ENCODE measurements around the gene SHROOM1. TPM values are rescaled to one million over a fixed set of nuclear protein-coding genes. Genes with fewer than 3 reads are reported as not detected.

The SHROOM1 gene
- total and polyA plus RNA-seq, 2 donors (not counting 1 experiment from before 2014, with no cell fraction given): 1.3 to 2.3 TPM

GRCh38 chr5:132812123-132812765 is 18.2 kb downstream of the SHROOM1 start:
- intact Hi-C loops (cut with micrococcal nuclease): no loop called here
- H3K4me2 ChIP-seq (replicated peaks; ENCODE audit: low read depth, low read length, poor library complexity, severe bottlenecking): no peak overlapping the region
- H3K79me2 ChIP-seq (ENCODE audit: control insufficient read depth, insufficient read depth, low read length): no peaks in the 10 kb centered on the region
- no peak overlapping the region for H2AFZ ChIP-seq (ENCODE audit: insufficient read depth, low read depth, low read length, poor library complexity, severe bottlenecking)
- no peaks in the 10 kb centered on the region for H3K9me3 Mint-ChIP-seq (ENCODE audit: insufficient read depth)
- no peaks in the 10 kb centered on the region for H3K36me3 ChIP-seq (replicated peaks in 1 of 2; ENCODE audit: control extremely low read depth in 1 of 2, control insufficient read depth in 1 of 2, extremely low read depth in 1 of 2, insufficient read depth in 2 of 2, low read length in 1 of 2)
- H3K27ac Mint-ChIP-seq: no peak overlapping the region
- peaks cover 0 to 47% (median 26%) of the 10 kb centered on the region in 4 experiments for H3K27me3 ChIP-seq (replicated peaks in 1 of 4; ENCODE audit: control extremely low read depth in 1 of 4, control insufficient read depth in 3 of 4, insufficient read depth in 4 of 4, low read length in 3 of 4)
- H3K4me1 Mint-ChIP-seq: peaks cover 11% of the 10 kb centered on the region
- DNase-seq: peak; percentile 51
- H4K20me1 ChIP-seq (ENCODE audit: control insufficient read depth, insufficient read depth, low read length, poor library complexity, severe bottlenecking): no peaks in the 10 kb centered on the region
- ChIA-PET POLR2A (no interaction called here), CTCF (interaction anchor here (0.6 to 1.9 kb wide), 3 partner anchors 8 to 574 kb away, joined by 3 to 5 read pairs (median 3); no protein-coding TSS in a partner anchor)
- no peak overlapping the region for H3K27ac ChIP-seq (ENCODE audit: low read length in 2 of 2)
- WGBS (ENCODE audit: insufficient coverage): 43% methylated on average over 10 of the region's 18 CpGs
- peaks cover 10 to 16% of the 10 kb centered on the region in 2 donors for H3K4me1 ChIP-seq (ENCODE audit: control insufficient read depth in 2 of 2, insufficient read depth in 2 of 2, low read length in 2 of 2)
- no peak overlapping the region for H3K9ac ChIP-seq (ENCODE audit: low read length)
- peak overlapping the region in 1 of 5 experiments; percentile 50 for H3K4me3 ChIP-seq (ENCODE audit: control extremely low read depth in 1 of 5, extremely low read depth in 1 of 5, insufficient read depth in 1 of 5, low read depth in 2 of 5, low read length in 4 of 5)
- H3K27me3 Mint-ChIP-seq: peaks cover 36% of the 10 kb centered on the region
- TF ChIP-seq CTCF (IDR thresholded peaks at IDR 0.05) (no peak), EZH2 (IDR thresholded peaks at IDR 0.05; ENCODE audit: borderline replicate concordance, insufficient read depth, low read depth, low read length, poor library complexity, severe bottlenecking) (no peak)
- H3K4me3 Mint-ChIP-seq: peak overlapping the region; percentile 53
- H3K9me3 ChIP-seq (ENCODE audit: control extremely low read depth in 1 of 3, control insufficient read depth in 2 of 3, insufficient read depth in 1 of 3, low read length in 2 of 3): peaks cover 0 to 5% (median 1%) of the 10 kb centered on the region in 3 donors
- no peak for ATAC-seq (ENCODE audit: low read depth)

GRCh38 chr5:132810605-132811004 is 19.8 kb downstream of the SHROOM1 start:
- H3K4me2 ChIP-seq (replicated peaks; ENCODE audit: low read depth, low read length, poor library complexity, severe bottlenecking): no peak overlapping the region
- intact Hi-C loops (cut with micrococcal nuclease): no loop called here
- no peak overlapping the region for H3K4me3 Mint-ChIP-seq
- peaks cover 11% of the 10 kb centered on the region for H3K4me1 Mint-ChIP-seq
- no peak overlapping the region for H2AFZ ChIP-seq (ENCODE audit: insufficient read depth, low read depth, low read length, poor library complexity, severe bottlenecking)
- H3K36me3 ChIP-seq (replicated peaks in 1 of 2; ENCODE audit: control extremely low read depth in 1 of 2, control insufficient read depth in 1 of 2, extremely low read depth in 1 of 2, insufficient read depth in 2 of 2, low read length in 1 of 2): no peaks in the 10 kb centered on the region
- TF ChIP-seq EZH2 (IDR thresholded peaks at IDR 0.05; ENCODE audit: borderline replicate concordance, insufficient read depth, low read depth, low read length, poor library complexity, severe bottlenecking): no peak
- TF ChIP-seq CTCF (IDR thresholded peaks at IDR 0.05): no peak
- H3K9me3 Mint-ChIP-seq (ENCODE audit: insufficient read depth): no peaks in the 10 kb centered on the region
- no peak overlapping the region for H3K27ac Mint-ChIP-seq
- peaks cover 40% of the 10 kb centered on the region for H3K27me3 Mint-ChIP-seq
- peaks cover 0 to 5% (median 1%) of the 10 kb centered on the region in 3 donors for H3K9me3 ChIP-seq (ENCODE audit: control extremely low read depth in 1 of 3, control insufficient read depth in 2 of 3, insufficient read depth in 1 of 3, low read length in 2 of 3)
- H3K4me3 ChIP-seq (ENCODE audit: control extremely low read depth in 1 of 5, extremely low read depth in 1 of 5, insufficient read depth in 1 of 5, low read depth in 2 of 5, low read length in 4 of 5): no peak overlapping the region
- H3K79me2 ChIP-seq (ENCODE audit: control insufficient read depth, insufficient read depth, low read length): no peaks in the 10 kb centered on the region
- no peak for ATAC-seq (ENCODE audit: low read depth)
- CTCF ChIA-PET: interaction anchor here (1.9 kb wide), 2 partner anchors 10 to 14 kb away, joined by 5 to 11 read pairs; no protein-coding TSS in a partner anchor
- H3K27me3 ChIP-seq (replicated peaks in 1 of 4; ENCODE audit: control extremely low read depth in 1 of 4, control insufficient read depth in 3 of 4, insufficient read depth in 4 of 4, low read length in 3 of 4): peaks cover 0 to 51% (median 26%) of the 10 kb centered on the region in 4 experiments
- DNase-seq: no peak
- H3K9ac ChIP-seq (ENCODE audit: low read length): no peak overlapping the region
- 100% methylated on average over 3 of the region's 5 CpGs for WGBS (ENCODE audit: insufficient coverage)
- H4K20me1 ChIP-seq (ENCODE audit: control insufficient read depth, insufficient read depth, low read length, poor library complexity, severe bottlenecking): no peaks in the 10 kb centered on the region
- no peak overlapping the region for H3K27ac ChIP-seq (ENCODE audit: low read length in 2 of 2)
- H3K4me1 ChIP-seq (ENCODE audit: control insufficient read depth in 2 of 2, insufficient read depth in 2 of 2, low read length in 2 of 2): peaks cover 10 to 16% of the 10 kb centered on the region in 2 donors
- POLR2A ChIA-PET: no interaction called here

Measured in B cell (primary cell).